Kidney (tissue), 14 donors: ENCODE results near the gene PXDC1. TPM values are rescaled to one million over a fixed set of nuclear protein-coding genes. Genes with fewer than 3 reads are reported as not detected.
"Not testable (repeated sequence)": the region's sequence is repeated elsewhere in the genome, so short reads cannot be mapped to it uniquely, and the experiment has no call there.

ENCODE experiments used
- DNase-seq, 5 donors: peaks; one replicate each; pipeline ENCODE4 v3.0.0-alpha.2; 2013 to 2020
- FAIRE-seq: peaks from 2 replicates; lab custom pipeline; 2012; peaks lifted over from hg19 to GRCh38; lab: Jason Lieb, UNC
- H3K27ac ChIP-seq, 2 donors: one replicate each; pipeline ENCODE4 v1.7.0; 2013; ENCODE audit warnings: low read depth in 2 of 2, low read length in 2 of 2, inconsistent platforms in 1 of 2
- H3K27me3 ChIP-seq: one replicate; pipeline ENCODE4 v1.7.1; 2013; ENCODE audit warnings: low read length, inconsistent platforms; ENCODE audit not compliant: control insufficient read depth, insufficient read depth
- H3K36me3 ChIP-seq, 3 donors: one replicate each; pipeline versions ENCODE4 v1.7.0 to v1.7.1; 2013; ENCODE audit warnings: low read length in 3 of 3, control low read depth in 1 of 3, inconsistent platforms in 1 of 3; ENCODE audit not compliant: insufficient read depth in 3 of 3, control insufficient read depth in 2 of 3
- H3K4me1 ChIP-seq, 3 donors: one replicate each; pipeline versions ENCODE4 v1.7.0 to v1.7.1; 2013; ENCODE audit warnings: low read length in 3 of 3, inconsistent platforms in 1 of 3, low read depth in 1 of 3; ENCODE audit not compliant: control insufficient read depth in 2 of 3, insufficient read depth in 2 of 3
- H3K4me3 ChIP-seq, 3 donors: one replicate each; pipeline versions ENCODE4 v1.7.0 to v1.8.1; 2013; ENCODE audit warnings: low read length in 3 of 3, control low read depth in 1 of 3, inconsistent platforms in 1 of 3
- H3K9ac ChIP-seq, 3 donors: one replicate each; pipeline versions ENCODE4 v1.7.0 to v1.7.1; 2013; ENCODE audit warnings: low read length in 3 of 3, control low read depth in 1 of 3, inconsistent platforms in 1 of 3
- H3K9me3 ChIP-seq, 3 donors: one replicate each; pipeline versions ENCODE4 v1.7.0 to v1.7.1; 2013; ENCODE audit warnings: low read length in 3 of 3, control low read depth in 1 of 3, inconsistent platforms in 1 of 3; ENCODE audit not compliant: control insufficient read depth in 2 of 3, insufficient read depth in 1 of 3
- CTCF ChIP-seq: IDR thresholded peaks from 3 replicates; pipeline ENCODE4 v1.5.1; 2012; ENCODE audit warnings: mild to moderate bottlenecking, moderate library complexity, borderline replicate concordance; ENCODE audit not compliant: insufficient read depth; ENCODE audit errors: extremely low read depth
- intact Hi-C: fragments of 100-400 bp; cut with DNase I; formaldehyde crosslinking; loops from one replicate; pipeline ENCODE4 v1.11.1; 2022
- polyA plus RNA-seq: library from polyadenylated mRNA; stranded (reverse); fragments of 350-450 nt; fragmentation: Illumina TruSeq; extraction: RNeasy Lipid Tissue Mini Kit (QIAGEN cat#74804); gene quantifications from one replicate; pipeline ENCODE4 v1.2.3, GENCODE V29; 2014; ENCODE audit warnings: low read depth, low replicate concordance; ENCODE audit not compliant: insufficient read depth
- total RNA-seq: library from RNA; stranded (reverse); fragmentation: NEBNext Ultra II Directional; extraction: Animal tissue kit (Norgen Biotek cat#: 25700); gene quantifications from one replicate; pipeline ENCODE4 v1.2.1, GENCODE V29; 2021
- donor health status: control.
- donor health status: control.
- donor health status: control.
- donor health status: control.
- donor health status: control.
- donor health status: DM: yes; HTN: yes; CAD: no.
- donor health status: Normal renal cell carcinoma (clear cell type).

The PXDC1 gene
- total and polyA plus RNA-seq, 2 donors from 2014 or later = 28.9 to 35.0 TPM

GRCh38 chr6:3721810-3722621 lies 29.5 kb downstream of the PXDC1 start:
- Histone ChIP-seq H3K4me1 (peaks cover 0 to 3% (median 0%) of the 10 kb centered on the region in 3 donors), H3K36me3 (peaks cover 0 to 18% (median 5%) of the 10 kb centered on the region in 3 donors), H3K9ac (no peak overlapping the region), H3K27me3 (no peaks in the 10 kb centered on the region), H3K9me3 (no peaks in the 10 kb centered on the region), H3K27ac (no peak overlapping the region), H3K4me3 (no peak overlapping the region)
- no peak for TF ChIP-seq CTCF
- intact Hi-C loops = no loop called here
- DNase-seq (peak in 3 of 5 donors; percentile 38 to 86 (median 74)), FAIRE-seq (no peak)

GRCh38 chr6:3720770-3721169 lies 30.7 kb downstream of the PXDC1 start:
- H3K9me3 ChIP-seq, H3K4me3 ChIP-seq, DNase-seq, H3K27me3 ChIP-seq, H3K4me1 ChIP-seq, H3K9ac ChIP-seq, H3K27ac ChIP-seq, intact Hi-C loops, FAIRE-seq: not testable (repeated sequence)
- H3K36me3 ChIP-seq = peaks cover 0 to 12% (median 4%) of the 10 kb centered on the region in 3 donors

- Histone ChIP-seq H3K27me3 (no peaks in the 10 kb centered on the region), H3K9ac (no peak overlapping the region), H3K4me1 (peaks cover 0 to 3% (median 0%) of the 10 kb centered on the region in 3 donors), H3K4me3 (no peak overlapping the region), H3K36me3 (peaks cover 0 to 11% (median 4%) of the 10 kb centered on the region in 3 donors), H3K9me3 (no peaks in the 10 kb centered on the region), H3K27ac (no peak overlapping the region)
- intact Hi-C loops = no loop called here
- DNase-seq (no peak), FAIRE-seq (no peak)
- no peak for TF ChIP-seq CTCF
Measured at GRCh38 chr6:3719462-3720308, 31.8 kb downstream of the PXDC1 start.

GRCh38 chr6:3718407-3718806 lies 33.1 kb downstream of the PXDC1 start:
- no peaks in the 10 kb centered on the region for H3K9me3 ChIP-seq
- TF ChIP-seq CTCF = no peak
- FAIRE-seq (no peak), DNase-seq (no peak)
- no peak overlapping the region for H3K4me3 ChIP-seq
- H3K9ac ChIP-seq = no peak overlapping the region
- intact Hi-C loops = no loop called here
- H3K27me3 ChIP-seq = no peaks in the 10 kb centered on the region
- H3K4me1 ChIP-seq = peaks cover 0 to 3% (median 0%) of the 10 kb centered on the region in 3 donors
- H3K27ac ChIP-seq = no peak overlapping the region
- H3K36me3 ChIP-seq = peaks cover 0 to 7% (median 2%) of the 10 kb centered on the region in 3 donors
